Renal cortex interstitium (tissue), 11 donors: Measurements from ENCODE around the gene ADGRD1. TPM values are rescaled to one million over a fixed set of nuclear protein-coding genes. Genes with fewer than 3 reads are reported as not detected.

Experiments
- DNase-seq, 11 donors: peaks; one replicate each; pipeline ENCODE4 v3.0.0-alpha.2; 2013; ENCODE audit warnings: low read depth in 9 of 11, low spot score in 4 of 11; ENCODE audit errors: extremely low read depth in 1 of 11
- polyA plus RNA-seq, 3 donors: library from polyadenylated mRNA; unstranded; fragments of 120-200 nt; gene quantifications; one replicate each; pipeline ENCODE4 v1.2.1, GENCODE V29; 2013; ENCODE audit not compliant: insufficient read length in 3 of 3

Gene ADGRD1
- polyA plus RNA-seq, 3 donors, result 12.8 to 15.0 (median 14.3) TPM

DNA sequence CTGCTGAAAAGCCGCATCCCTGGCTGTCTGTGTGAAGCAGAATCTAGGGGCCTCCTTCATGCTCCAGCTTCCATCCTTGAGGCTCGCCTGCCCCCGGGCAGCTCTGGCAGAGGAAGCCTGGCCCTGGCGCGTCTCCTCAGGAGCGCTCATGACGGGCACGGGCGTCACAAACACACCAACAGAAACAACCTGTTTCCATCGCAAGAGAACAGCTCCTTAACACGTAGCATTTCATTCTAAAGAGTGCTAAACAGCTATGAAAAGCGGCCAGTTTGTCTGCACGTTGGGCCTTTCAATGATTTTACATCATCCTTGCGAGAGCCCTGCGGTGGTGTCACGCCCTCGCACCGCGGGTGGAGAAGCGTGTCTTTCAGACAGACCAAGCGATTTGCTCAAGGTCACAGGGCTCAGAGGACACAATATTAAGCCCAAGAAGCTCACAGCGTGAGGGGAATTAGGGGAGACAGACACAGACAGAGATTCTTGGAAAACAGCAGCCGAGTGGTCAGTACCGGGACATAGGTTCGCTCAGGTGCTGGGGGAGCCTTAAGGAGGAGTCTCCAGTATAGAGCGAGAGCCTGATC, 4.9 kb downstream of the ADGRD1 start:
- no peak for DNase-seq

DNA sequence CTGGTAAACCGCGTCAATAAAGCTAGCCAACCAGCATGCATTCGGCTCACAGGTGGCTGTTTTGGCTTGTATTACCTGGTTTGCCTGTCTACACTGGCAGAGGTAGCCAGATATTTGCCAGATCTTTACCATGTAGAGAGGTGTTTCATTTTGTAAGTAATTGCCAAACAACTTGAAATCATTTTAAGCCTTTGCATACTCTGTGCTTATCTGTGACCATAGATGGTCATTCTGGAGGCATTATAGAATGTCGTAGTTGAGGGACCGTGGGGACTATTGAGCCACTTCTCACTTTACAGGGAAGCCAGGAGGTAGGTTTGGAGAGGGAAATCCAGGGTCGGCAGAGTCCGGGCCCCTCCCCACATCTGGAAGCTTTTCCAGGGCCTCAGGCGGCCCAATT, 5.9 kb downstream of the ADGRD1 start:
- DNase-seq, result no peak

DNA sequence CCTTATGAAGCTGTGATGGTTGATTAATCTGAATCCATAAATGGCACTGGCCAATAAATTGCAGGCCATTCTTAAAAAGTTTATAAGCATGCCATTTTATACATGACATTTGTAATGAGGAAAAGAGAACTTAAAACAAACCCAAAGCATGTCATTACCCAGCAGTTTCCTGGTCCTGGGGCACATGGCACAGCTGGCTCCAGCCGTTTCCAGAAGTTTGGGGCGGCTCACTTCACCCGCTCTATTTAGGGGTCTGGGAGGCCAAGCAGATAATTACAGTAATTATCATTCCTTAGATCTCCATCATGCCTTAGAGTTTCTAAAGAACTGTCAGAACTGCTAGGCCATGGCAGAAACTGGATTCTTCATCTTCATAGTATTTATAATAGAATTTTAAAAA, 6.4 kb downstream of the ADGRD1 start:
- no peak for DNase-seq

DNA sequence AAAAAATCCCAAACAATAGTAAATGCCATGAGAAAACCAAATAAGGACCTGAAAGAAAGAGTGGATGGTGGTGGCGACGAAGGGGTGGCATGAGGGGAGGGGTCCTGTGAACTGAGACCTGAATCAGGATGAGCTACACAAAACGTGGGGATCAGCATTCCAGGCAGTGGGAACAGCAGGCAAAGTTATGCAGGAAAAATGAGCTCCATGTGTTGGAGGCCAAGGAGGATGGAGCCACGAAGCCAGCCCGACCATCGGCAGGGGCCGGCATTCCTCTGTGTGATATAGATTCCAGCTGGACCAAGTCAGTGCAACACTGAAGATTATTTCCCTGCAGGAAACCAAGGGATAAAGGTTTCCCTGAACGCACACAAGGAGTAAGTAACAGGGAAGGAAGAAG, 7.1 kb downstream of the ADGRD1 start:
- no peak for DNase-seq

DNA sequence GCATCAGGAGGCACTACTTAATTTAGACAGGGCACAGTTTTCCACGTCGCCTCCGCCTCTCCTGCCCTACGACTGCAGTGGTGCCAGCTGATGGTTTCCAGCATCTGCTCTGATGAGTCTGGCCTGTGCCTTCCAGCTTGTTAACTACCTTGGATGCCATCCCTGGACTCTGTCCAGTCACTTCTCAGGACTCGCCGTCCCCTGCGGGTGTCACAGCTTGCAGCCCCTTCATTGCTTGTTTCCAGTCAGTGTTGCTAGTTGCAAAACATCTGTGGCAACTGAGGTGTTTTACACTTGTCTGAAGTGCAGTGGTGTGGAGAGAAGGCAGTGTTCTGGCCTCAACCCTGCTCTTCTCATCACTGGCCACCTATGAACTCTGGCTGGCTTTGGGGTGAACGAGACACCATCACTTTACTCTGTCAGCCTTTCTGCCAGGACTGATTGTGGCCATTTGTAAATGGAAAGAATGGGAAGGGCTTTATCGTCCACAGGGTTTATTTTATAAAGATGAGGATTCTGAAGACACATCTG, 8.3 kb downstream of the ADGRD1 start:
- DNase-seq, result no peak

DNA sequence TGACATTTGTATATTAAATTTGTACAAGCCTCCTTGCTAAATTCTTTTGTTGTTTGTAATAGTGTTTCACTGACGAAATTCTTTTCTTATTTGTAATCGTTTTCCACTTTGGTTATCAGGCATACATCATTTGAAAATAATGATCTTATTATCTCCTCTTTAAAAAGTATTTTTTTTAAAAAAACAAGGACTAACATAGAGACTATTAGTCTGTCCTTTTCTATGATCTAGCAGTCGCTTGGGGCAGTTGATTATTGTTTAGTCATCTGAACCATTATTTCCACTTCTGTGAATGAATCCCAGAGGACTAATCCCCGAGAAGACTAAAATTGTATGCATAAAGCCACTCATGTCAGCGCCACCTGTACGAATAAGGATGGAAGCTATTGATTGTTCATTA, 11.5 kb downstream of the ADGRD1 start:
- DNase-seq, result no peak

DNA sequence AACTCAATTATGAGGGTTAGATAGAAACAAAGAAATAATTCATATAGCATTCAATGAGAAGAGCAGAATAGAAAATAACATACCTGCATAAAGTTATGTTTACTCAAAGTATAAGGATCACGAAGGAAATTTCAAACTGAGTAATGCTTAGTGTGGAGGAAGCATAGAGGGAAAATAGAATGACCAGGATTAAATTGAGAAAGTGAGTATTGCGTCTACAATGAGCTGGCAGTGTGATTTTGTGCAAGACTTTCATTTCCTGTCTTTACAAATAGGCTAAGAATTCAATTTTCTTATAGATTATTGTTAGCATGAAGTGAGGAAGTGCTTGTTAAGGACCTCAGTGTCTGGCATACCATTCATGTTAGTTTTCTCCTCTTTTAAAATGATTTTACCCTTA, 12.0 kb downstream of the ADGRD1 start:
- DNase-seq, result no peak

DNA sequence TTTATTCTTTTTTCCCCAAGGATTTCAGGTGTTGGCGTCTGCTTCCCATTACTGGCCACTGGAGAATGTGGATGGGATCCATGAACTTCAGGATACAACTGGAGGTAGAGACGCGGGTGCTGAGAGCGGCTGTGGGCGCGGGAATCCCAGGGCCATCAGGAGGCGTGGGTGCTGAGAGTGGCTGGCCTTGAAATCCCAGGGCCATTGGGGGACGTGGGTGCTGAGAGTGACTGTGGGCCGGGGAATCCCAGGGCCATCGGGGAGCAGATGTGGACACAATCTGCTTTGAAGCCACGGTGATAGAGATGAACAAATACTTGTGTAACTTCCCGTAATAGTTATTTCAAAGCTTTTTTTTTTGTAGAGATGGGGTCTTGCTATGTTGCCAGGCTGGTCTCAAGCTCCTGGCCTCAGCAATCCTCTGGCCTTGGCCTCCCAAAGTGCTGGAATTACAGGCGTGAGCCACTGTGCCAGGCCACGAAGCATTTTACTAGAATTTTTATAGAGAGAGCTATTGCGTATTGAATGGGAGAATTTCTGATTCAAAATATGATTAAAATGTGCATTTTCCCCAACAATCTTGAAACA, 12.8 kb downstream of the ADGRD1 start:
- DNase-seq, result no peak

DNA sequence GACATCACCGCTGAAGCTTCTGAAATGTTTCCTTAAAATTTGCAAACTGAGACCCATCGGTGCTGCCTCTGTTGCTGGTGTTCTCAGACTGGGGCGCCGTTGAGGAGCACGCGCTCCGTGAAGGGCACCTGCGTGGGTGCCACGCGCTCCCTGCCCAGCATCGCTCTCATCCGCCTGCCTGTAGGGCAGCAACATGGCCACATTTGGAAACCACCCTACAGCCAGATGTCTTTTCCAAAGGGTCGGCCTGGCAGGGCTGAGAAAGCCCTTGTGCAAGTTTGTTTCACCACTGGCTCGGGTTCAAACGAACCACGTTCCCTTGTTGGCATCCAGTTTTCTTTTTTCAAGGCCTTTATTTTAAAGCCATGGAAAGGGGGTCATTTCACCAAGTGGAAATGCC, 13.9 kb downstream of the ADGRD1 start:
- DNase-seq, result no peak

DNA sequence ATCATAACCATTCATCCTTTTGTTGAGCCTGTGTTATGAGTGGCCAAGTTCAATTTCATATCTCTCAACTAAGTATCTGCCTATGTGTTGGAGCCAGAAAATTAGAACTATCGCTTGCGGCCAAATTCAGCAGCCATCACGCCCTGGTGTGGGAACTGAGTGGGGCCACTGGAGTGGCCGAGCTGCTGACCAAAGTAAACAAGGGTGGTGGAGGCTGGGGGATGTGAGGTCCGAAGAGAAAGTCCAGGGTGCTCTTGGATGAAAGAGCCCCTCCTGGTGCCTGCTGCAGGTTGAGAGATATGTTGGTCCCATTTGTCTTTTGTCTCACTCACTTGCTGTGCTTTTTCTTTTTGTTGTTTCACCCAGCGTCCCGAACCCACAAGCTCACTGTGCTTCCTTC, 14.9 kb downstream of the ADGRD1 start:
- DNase-seq, result no peak

DNA sequence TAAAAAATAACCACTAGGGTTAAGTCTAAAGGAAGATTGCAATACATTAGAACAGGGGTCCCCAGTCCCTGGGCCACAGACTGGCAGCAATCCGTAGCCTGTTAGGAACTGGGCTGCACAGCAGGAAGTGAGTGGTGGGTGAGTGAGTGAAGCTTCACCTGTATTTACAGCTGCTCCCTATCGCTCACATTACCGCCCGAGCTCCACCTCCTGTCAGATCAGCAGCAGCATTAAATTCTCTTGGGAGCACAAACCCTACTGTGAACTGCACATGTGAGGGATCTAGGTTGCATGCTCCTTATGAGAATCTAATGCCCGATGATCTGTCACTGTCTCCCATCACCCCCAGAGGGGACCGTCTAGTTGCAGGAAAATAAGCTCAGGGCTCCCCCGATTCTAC, 15.5 kb downstream of the ADGRD1 start:
- no peak for DNase-seq

DNA sequence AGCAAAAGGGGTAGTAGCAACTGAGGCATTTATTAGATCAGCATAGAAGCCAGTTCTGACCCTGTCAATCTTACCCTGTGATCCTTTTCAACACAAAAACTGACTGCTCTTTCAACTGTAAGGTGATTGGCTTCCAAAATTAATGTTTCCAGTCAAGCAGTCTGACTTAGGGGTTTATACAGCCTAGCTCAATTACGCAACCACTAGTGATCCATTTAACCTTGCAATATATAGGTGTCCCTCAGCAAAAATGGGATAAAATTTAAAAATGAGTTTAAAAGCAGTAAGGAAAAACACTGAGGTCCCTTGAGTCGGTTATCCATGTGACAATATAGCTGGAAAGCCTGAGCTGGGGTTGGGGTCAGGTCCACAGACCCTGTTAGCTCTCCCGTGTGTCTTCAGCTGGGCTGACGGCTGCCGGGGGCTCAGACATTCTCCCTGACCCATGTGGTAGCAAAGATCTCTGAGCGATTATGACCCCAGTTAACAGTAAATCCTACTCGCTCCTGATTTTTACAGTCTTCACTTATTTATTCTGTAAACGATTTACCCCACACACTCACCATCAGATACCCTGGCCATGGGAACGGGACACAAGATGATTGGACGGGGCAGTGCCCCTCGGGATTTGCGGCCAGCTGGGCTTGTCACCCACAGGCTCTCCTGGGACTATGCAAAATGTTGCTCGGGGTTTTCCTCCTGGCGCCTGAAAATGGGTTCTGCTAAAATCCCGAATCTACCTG, 16.6 kb downstream of the ADGRD1 start:
- no peak for DNase-seq

DNA sequence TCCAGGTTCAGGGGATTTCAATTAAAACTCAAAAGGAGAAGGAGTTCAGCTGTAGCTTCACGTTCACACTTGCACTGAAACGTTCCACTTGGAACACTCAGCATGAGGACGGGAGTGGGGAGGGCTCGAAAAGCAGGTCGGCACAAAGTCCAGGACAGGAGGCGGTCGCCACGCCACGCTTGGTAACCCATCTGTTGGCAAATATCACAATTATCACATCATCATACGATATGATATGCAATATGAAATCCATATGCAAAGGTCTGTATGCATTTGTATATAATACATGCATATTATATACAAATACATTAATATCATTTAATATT, 17.2 kb downstream of the ADGRD1 start:
- no peak for DNase-seq

DNA sequence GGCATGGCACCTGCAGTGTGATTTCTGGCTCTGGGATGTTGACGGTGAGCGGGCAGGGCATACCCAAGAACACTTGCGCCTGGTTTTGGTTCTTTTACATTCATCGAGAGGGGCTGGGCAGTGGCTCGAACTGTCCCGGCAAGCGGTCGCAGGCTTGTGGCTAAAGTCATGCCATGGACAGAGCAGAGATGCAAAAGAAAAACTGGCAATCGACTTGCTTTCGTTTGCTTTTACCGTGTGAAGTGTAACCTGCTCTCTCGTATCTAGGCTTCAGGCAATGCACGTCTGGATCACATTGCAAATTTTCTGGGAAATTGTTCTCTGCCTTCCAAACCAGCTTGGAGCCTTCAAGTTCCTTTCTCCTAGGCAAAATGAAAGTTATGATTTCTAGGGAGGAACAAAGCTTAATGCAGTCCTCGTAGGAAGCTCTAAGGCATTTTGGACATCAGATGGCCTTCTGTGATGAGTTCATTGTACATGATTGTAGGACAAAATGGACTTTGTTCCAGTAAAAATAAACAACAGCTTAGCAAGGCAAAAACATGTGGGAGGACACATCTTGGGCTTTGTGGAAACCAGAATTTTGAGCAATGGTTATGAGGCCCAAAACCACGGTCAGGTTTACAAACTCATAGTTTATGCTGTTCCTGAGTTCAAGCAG, 18.3 kb downstream of the ADGRD1 start:
- peak in 3 of 11 donors; percentile 25 to 38 (median 25) for DNase-seq

DNA sequence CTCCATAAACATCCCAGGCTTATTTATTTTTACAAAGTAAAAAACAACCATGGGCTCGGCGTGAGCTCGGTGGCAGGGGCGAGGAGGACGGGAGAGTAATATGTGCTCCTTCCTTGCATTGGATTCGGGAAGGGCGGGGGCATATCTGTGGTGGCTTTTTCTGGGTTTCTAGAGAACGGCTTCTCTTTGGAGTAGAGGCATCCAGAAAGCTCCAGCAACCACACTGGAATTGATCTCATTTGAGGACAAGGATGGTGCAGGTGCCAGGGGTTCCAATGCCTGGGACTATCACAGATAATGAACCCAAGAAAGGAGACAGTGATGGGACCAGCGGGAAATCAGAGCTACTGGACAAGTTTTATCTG, 18.9 kb downstream of the ADGRD1 start:
- DNase-seq, result no peak

DNA sequence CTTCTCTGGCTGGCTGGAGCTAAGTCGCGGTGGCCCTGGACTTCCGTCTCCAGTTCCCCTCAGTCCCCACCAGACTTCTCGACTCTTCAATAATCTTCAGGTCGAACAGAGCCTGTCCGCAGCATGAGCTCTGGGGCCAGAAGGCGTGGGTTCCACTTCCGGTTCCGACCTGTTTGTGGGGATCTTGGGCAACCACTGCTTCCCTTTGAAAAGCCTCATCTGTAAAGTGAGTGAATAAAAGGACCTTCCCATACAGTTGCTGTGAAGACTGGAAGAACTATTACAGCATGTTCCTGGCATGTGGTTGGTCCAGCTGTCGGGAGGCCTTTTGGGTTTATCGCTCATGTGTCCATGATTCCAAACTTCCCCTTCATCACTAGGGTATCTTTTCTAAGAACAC, 19.4 kb downstream of the ADGRD1 start:
- DNase-seq, result no peak

DNA sequence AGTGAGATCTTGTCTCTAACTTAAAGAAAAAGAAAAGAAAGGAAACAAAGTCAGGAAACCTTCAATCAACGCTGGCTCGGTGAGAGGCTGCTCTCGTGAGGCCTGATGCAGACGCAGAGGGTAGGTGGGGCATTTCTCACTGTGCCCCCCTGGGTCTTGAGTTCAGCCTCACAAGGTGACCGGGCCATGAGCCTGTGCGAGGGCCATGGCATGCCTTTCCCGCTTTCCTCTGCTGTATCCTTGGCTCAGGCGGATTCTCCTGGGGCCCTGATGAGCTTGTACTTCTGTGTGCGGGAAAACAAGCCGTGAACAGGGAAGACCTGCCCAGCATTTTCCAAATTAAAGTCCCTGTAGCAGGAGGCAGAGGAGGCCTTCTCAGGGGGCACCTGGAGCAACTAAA, 20.2 kb downstream of the ADGRD1 start:
- DNase-seq, result no peak

DNA sequence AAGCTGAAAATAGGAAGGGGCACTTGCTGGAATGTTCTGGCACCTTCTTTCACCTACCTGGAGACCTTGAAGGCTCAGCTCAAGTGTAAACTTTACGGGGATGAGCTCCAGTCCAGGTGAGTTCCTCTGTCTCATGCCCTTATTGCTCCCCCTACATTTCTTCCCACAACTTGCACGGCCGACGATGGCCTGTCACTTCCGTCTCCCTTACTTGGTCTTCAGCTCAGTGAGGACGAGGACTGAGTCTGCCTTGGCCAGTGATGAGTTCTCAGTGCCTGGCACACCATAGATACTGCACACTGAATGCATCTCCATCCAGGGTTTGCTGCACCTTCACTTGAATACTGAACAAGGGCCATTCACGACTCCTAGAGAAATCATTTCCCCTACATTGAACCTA, 21.4 kb downstream of the ADGRD1 start:
- DNase-seq, result no peak

DNA sequence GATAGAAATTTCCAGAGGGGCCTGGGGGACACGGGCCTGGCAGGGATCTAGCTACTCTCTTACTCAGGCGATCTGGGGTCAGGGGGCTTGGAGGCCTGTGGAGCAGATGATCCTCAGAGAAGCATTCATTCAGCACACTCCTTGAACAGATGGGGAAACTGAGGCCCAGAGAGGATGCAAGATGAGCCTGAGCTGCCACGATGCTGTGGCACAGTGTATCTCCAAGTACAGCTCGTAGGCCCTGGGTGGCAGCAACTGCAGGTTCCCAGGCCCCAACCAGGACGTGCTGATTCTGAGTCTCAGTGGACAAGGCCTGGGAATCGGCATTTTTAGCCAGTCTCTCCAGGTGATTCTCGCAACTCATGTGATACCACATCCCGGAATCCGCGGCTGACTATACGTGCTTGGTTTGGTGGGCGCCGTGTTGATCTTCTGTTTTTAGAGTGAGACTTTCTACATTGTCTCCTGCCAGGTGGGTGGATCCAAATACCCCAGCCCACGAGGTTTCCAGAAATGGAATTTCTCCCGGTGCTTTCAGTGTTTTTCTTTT, 22.5 kb downstream of the ADGRD1 start:
- no peak for DNase-seq
